ENCODE data around the gene EIF5B.

- TF ChIP-seq YY1 (IDR thresholded peaks at IDR 0.05; ENCODE audit: insufficient read depth, insufficient read length) (no peak), SUZ12 (IDR thresholded peaks at IDR 0.05; ENCODE audit: extremely low read depth, insufficient read depth, insufficient read length) (no peak)
Observed at GRCh38 chr2:99414566-99414965, 77.4 kb downstream of the EIF5B start.

Measured in NT2/D1 (cell line).